Limb (tissue), 2 donors: Measurements from ENCODE around the gene NEURL1B.
"Not testable (repeated sequence)": the region's sequence is repeated elsewhere in the genome, so short reads cannot be mapped to it uniquely, and the experiment has no call there.

Source experiments
- DNase-seq, 2 donors: peaks; one replicate each; pipeline ENCODE4 v3.0.0-alpha.2; 2016; ENCODE audit errors: extremely low spot score in 2 of 2

The NEURL1B gene

DNA sequence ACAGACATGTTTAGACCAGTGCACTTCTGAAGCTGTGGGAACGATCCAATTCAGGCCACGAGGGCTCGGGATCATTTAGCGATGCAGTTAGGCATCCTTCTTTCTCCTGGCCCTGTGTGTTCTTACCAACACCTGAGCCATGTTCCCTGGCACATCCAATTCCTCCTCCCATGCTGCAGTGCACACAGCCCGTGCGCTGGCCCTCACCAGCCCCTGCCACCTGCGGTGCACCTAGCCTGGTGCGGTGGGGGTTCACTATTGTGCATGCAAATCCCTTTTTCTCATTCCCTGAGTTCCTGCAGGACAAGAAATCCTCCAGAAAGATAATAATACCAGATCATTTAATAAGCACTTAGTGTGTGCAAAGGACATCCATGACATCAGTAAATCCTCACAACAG is 53.5 kb downstream of the NEURL1B start:
- DNase-seq: no peak

DNA sequence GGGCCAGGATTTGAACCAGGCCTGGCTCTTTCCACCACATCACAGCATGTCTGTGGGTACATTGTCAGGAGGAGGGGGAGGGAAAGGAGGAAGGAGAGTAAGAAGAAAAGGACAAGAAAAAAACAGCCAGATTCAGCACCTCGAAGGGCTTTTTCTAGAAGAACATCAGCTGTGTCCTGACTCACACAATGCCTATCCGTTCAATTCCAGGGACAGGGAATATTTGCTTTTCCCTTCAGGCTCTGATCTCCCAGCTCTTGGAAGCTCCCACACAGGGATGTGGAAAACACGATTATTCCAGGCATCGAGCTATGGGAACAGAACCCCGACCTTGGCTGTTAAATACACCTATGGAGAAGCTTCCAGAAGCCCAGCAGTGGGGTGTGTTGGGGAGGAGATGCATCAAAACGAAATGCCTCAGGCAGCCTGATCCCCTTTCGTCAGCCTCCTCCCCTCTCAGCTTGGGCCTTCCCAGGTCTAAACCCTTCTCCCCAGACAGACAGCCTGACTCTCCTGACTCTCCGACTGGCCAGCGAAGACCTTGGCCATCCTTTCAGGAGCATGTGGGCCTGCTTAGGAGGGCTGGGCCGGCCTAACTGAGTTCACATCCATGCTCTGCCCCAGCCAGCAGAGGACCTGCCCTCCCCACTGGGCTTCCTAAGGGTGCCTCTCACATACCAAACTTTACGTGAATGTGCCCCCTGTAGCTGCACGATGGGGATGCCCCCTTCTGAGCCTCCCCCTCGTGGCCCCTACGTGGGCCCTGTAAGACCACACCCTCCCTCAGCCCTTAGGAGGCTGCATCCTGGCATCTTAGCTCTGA is 54.4 kb downstream of the NEURL1B start:
- DNase-seq: no peak

GRCh38 chr5:172696171-172696849 is 55.2 kb downstream of the NEURL1B start:
- DNase-seq: no peak

DNA sequence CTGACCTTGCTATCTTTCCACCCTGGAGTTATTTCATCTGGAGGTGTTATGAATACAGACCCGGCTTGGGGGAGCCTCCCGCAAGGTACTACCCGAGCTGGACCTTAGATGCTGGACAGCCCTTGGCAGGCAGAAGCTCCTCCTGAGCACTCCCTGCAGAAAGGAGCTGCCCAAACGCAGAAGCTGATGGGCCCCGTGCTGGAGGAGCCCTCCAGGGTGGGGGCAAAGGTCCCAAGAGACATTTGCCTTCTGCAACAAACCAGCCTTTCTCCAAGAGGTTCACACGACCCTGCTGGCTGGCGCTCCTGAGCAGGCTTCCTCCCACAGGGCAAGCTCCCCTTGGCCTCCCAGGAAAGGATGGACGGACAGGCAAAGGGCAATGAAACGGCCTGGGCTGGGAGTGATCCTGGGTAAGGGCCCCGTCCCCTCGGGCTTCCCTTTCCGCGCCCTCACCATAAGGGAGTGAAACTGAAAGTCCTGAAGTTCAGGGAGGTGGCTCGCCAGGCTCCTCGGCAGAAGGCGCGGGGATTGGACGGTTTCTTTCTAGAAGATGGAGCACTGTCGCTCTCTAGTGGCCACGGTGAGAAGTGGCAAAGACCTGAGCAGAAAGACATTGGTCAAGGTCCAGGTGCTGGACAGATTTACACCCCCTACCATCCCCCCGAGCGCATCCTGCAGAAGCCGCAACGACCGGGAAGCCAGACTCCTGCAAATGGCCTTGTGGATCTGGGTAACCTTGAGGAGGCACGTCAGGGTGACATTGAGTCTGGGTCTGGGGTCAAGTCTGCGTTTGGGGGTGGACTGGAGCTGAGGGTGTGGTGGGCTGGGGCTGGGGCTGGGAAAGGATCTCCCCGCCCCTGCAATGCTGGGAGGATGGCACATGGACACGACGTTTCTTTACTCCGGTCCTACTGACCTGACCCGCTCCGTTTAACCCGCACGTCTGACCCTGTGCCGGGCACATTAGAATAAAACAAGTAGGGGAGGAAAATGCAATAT is 56.4 kb downstream of the NEURL1B start:
- peak; percentile 89 to 90 for DNase-seq

- no peak for DNase-seq
Measured at GRCh38 chr5:172699423-172699822, 58.4 kb downstream of the NEURL1B start.

DNA sequence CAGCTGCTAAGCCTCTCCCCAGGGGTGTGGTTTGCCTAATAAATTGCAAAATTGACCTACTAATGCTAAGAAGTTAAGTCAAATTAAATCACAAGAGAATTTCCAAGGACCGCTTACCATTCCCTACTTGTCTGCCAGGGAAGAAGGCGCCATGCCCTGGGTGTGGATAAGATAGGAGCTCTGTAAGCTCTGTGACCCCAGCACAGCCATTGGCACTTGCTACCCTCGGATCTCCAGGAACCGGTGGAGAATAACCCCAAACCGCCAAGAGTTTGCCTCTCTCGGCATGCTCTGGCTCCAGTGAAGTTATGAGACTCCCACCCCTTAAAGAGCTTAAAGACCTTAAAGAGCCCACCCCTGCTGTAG is 58.9 kb downstream of the NEURL1B start:
- DNase-seq: no peak

- peak; percentile 65 to 74 for DNase-seq
Measured at GRCh38 chr5:172700365-172701290, 59.6 kb downstream of the NEURL1B start.

DNA sequence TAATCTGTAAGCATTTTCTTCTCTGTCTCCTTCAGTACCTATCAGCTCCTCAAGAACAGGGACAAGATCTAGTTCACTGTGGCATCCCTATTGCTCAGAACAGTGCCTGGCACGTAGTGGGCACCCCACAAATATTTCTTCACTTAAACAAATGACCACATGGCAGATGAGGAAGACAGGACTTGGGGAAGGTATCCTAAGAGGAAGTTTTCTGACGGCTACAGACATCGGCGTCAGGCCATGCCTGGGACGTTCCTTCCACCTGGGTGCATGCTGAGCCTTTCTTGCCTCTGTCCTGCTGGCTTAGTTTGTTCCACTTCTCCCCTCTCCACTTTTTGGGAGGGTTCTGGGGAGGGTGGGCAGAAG is 60.2 kb downstream of the NEURL1B start:
- no peak for DNase-seq

GRCh38 chr5:172703952-172704351 is 62.9 kb downstream of the NEURL1B start:
- DNase-seq: no peak

GRCh38 chr5:172705576-172706084 is 64.6 kb downstream of the NEURL1B start:
- DNase-seq: no peak

GRCh38 chr5:172706796-172707195 is 65.7 kb downstream of the NEURL1B start:
- no peak for DNase-seq

- DNase-seq: peak in 1 of 2 donors; percentile 62
Measured at GRCh38 chr5:172707285-172708182, 66.5 kb downstream of the NEURL1B start.

DNA sequence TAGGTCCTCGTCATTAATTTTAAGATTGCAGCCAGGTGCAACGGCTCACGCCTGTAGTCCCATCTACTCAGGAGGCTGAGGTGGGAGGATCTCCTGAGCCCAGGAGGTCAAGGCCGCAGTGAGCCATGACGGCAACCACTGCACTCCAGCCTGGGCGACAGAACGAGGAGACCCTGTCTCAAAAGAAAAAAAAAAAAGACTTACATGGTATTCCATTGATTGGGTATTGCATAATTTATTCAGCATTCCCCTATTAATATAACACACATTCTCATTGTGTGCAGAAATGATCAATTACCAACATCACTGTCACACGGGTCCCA is 67.1 kb downstream of the NEURL1B start:
- DNase-seq: no peak

DNA sequence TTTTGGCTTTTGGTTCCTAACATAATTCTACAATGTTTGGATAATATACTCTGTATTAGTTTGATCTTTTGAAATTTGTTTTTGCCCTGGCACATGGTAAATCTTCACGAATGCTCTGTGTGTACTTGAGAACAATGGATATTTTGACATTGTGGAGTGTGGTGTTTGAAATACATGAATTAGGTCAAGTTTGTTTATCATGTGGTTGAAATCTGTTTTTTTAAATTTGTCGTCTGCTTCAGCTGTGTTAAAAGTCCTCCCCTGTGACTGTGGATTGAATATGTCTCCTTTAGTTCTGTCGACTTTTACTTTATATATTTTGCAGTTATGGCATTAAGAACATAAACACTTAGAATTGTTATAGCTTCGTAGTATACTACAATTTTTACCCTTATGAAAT is 69.6 kb downstream of the NEURL1B start:
- DNase-seq: no peak

GRCh38 chr5:172711321-172711861 is 70.3 kb downstream of the NEURL1B start:
- DNase-seq: not testable (repeated sequence)

- no peak for DNase-seq
Measured at GRCh38 chr5:172712610-172713009, 71.5 kb downstream of the NEURL1B start.

DNA sequence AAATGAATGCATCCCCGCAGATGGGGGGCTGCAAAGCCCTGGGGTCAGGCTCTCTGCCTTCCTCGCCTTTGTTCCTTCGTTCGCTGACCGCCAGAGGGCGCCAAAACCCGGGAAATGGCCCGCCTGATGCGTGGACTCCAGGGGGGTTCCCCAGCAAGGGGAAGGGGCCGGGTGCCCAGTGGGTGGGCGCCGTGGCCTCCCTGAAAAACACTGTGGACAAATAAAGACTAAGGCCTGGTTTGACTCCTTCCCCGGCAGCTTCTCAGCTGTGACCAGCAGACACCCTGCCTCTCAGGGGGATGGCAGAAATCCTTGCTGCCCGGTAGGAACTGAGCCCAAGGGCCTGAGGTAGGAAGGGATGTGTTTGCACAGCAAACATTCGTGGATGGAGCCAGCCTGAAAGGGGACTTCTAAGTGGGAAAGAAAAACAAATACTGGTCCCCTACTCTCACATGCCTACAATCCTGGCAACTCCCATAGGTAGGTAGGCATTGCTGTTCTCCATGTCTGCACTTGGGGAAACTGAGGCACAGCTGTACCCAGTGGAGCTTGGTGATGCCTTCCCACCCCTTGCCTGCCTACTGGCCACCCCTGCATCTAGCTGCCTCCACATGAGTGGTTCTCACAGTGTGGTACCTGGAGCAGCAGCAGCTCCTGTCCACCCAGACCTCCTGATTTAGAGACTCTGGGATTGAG is 72.2 kb downstream of the NEURL1B start:
- peak in 1 of 2 donors; percentile 88 for DNase-seq

DNA sequence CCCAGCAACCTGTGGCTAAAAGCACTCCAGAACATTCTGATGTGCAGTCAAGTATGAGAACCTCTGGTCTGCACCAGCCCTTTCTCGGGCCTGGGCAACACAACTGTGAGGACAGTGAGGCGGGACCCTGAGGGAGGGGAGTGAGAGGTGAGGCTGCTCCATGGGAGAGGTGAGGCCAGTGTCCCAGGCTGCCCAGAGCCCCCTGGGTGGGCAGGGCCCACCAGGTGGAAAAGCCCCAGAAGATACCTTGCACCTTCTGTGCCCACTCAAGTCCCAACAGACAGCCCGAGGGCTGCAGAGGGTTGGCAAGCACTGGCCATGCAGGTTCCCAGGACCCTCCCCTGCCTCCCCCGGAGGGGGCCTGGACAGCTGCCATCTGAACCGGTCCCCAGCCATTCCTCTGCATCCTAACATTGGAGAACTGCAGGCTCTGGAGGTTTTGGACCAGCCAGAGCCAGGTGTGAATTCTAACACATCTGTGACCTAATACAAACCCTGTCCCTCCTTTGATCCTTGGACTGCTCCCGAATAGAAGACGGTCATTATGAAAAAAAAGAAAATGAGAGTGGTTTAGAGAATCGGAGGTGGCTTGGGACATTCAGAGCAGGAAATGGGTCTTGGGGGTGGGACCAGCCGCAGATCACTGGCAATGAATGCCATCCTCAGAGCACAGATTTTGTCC is 72.9 kb downstream of the NEURL1B start:
- DNase-seq: no peak
